GM18526 (cell line): ENCODE measurements around the gene GRP.

ENCODE experiments used
- POLR2A ChIP-seq: IDR thresholded peaks from 3 replicates; pipeline ENCODE4 v1.6.1; 2011; ENCODE audit not compliant: insufficient read length; ENCODE audit errors: extremely low read depth

GRP gene

GRCh38 chr18:59220164-59220783 is 316 bp downstream of the GRP start:
- no peak for TF ChIP-seq POLR2A

DNA sequence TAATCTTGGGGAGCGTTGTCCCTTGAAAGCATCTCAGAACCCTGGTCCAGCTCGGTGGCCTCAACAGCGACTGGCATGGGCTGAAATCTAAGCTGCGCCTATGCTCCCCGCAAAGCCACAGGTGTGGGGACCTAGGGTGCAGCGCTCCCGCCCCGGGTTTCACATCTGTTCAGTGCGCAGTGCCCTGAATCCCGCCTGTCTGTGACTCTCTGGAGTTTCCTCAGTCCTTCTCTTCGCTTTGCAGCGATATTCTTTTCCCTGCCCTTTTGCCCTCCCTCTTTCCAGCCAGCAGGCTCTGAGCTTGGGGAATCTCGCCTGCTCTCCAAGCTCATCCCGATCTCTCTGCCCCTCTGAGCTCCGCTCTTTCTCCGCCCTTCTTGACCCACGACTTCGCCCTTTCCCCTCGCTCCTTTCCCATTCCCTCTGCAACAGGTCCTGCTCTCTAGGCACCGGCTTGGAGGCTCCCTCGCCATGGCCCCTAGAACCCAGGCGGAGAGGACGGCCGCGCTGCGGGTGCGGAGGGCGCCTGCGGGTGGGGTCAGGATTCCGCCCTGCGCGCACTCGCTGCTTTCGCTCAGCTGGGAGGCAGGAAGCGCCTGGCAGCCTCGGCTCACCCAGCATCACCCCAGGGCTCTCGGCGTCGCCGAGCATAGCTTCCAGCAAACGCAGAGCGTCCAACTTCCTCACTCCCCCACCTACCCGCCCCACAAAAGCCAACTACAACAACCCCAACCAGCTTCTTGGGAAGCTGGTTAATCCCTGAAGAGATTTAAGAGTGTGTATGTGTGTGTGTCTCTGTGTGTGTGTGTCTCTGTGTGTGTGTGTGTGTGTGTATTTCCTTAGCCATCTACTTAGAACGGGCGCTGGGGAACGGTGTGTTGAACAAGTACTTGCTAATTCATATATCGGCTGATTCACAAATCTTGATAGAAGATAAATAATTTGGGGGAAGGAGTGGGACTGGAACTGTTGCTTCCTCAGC is 1.1 kb downstream of the GRP start:
- TF ChIP-seq POLR2A, result no peak

GRCh38 chr18:59222341-59222740 is 2.4 kb downstream of the GRP start:
- TF ChIP-seq POLR2A, result no peak

- no peak for TF ChIP-seq POLR2A
Measured at GRCh38 chr18:59228351-59228750, 8.4 kb downstream of the GRP start.

DNA sequence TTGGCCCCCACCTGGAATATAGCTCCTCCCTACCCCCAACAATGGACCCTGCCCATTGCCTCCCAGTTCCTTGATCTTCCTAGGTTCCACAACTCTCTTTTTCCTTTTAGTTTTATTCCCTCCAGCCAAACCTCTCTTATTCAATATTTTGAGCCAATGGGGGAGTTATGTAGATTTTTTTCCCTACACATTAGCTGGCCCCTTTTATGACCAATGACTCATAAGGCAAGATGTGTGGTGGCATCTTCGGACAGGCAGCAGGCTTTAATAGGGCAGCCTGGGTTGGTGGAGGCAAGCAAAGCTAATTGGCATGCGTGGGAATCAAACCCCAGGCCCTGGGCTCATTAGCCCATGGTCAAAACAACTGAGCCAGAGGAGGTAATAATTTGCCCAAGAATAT is 9.2 kb downstream of the GRP start:
- TF ChIP-seq POLR2A, result no peak

GRCh38 chr18:59229701-59230443 is 9.9 kb downstream of the GRP start:
- no peak for TF ChIP-seq POLR2A

GRCh38 chr18:59231114-59231513 is 11.2 kb downstream of the GRP start:
- TF ChIP-seq POLR2A, result no peak

GRCh38 chr18:59231877-59232276 is 11.9 kb downstream of the GRP start:
- no peak for TF ChIP-seq POLR2A

GRCh38 chr18:59232309-59233016 is 12.5 kb downstream of the GRP start:
- TF ChIP-seq POLR2A, result no peak

DNA sequence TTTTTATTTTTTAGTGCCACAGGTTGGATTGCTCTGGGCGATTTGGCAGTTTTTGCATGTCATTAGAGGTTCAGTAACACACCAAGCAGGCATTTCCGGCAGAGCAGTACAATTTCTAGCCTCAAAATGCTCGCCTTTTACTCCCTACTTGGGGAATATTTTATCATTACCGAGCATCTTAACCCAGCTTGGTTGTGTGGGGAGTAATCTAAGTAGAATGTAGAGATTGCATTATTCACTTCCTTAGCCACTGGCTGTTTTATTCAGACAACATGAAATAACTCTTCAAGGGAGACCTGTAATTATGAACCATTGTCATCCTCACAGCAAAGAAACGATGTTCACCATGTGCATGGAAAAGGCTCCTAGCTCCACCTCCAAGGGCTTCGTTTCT is 13.1 kb downstream of the GRP start:
- no peak for TF ChIP-seq POLR2A

DNA sequence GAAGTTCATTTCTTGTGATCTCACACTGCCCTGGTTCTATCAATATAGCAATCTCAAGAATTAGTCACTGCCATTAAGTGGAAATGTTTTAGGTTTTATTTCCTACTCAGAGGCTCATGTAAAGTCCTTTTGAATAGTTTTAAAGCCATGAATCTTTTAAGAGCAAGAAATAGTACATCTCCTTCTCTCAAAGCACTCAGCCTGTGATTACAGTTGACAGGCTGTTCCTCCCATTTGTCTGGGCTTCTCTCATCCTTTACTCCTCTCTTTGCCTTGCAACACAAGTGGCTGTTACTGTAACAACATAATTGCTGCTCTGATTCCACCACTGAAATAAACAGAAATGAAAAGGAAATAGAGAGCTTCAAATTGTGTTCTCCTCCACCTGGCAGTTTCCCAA is 18.4 kb downstream of the GRP start:
- TF ChIP-seq POLR2A, result no peak

GRCh38 chr18:59239642-59240041 is 19.7 kb downstream of the GRP start:
- no peak for TF ChIP-seq POLR2A

GRCh38 chr18:59242906-59243305 is 22.9 kb downstream of the GRP start:
- TF ChIP-seq POLR2A, result no peak

DNA sequence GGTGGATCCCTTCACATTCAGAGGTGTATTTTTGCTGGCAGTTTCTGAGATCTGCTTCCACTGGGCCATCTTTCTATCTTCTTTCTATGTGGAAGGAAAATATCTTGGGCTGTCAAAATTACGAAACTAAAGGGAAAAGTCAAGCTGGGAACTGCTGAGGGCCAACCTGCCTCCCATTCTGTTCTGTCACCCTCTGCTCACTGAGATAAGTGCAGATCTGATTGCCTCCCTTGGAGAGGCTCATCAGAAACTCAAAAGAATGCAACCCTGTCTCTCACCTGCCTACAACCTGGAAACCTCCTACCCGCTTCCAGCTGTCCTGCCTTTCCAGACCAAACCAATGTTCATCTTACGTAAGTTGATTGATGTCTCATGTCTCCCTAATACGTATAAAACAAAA is 26.8 kb downstream of the GRP start:
- no peak for TF ChIP-seq POLR2A

DNA sequence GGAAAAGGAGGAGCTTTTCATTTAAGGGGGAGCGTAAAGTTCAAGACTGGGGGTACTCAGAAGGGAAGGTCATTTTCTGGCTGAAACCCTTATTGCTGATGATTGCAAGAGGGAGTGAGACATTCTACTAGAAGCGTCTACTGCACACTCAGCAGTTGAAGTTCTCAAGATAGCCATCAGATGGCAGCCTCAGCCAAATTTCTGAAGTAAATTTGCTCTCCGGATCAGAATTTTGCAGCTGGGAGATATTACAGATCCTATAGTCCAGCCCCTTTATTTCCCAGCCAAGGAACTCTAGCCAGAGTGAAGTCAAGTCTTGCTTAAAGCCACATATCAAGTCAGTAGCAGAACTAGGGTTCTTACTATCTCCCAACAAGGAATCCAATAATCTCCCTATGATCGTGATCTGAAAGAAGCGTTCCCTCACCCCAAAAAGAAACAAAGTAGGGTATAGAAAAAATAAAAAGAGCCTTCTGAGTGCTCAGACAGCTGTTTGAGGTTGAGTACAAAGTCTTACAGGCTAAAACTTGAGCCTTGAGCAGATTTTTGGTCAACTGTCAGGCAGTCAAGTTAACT is 29.3 kb downstream of the GRP start:
- no peak for TF ChIP-seq POLR2A

DNA sequence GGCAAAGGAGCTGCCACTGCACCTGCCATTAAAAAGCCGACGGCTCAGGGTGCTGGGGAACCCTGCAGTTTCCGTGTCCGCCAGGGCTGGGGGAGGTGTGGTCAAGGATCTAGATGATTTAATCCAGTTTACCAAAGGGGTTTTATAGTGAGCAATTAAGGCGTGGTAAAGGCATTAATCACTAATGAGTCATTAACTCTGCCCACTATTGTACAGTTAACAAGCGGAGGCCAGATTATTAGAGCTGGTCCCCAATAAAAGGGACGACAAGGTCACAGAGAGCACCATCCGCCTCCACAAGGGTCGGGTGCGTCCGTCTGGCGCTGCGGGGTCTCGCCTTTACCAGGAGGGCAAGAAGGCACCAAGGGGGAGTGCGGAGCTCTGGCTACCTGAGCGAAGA is 43.7 kb downstream of the GRP start:
- no peak for TF ChIP-seq POLR2A
